ENCODE measurements around the gene ACP1.
"Not testable (repeated sequence)": the region's sequence is repeated elsewhere in the genome, so short reads cannot be mapped to it uniquely, and the experiment has no call there.

The ACP1 gene

DNA sequence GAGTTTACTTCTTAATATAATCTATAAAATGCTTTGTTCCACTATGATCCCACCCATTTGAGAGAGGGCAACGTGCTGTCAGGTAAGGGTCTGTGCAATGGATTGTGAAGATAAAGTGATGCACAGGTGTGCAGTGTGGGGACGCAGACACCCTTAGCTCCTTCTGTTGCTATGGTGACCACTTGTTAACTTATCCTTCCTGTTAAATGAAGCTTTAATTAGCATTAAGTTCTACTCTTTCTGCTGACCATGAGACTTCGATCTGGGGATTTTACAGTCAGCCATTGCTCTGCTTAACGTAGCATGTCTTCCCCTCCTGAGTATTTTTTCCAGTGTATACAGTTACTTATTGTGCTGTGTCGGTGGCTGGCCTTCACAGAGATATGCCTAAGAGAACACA is 46.2 kb downstream of the ACP1 start:
- DNase-seq (ENCODE audit: low read depth), result no peak

DNA sequence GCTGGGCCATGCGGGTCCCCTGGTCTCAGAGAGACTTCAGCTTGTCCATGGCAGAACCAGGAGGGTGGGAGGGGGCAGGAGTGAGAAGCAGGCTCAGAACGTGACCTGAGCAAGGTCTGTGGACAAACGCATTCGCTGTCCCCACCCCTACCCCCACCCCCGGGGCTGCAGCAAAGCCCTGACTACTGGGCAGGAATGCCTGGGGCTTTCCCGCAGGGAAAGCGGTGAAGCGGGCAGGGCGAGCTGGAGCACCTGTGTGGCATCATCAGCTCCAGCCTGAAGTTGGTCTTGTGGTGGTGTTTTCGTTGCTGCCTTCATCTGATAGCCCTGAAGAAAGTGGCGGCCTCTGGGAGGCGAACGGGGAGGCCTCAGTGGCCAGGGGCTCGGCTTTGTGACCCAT is 49.2 kb downstream of the ACP1 start:
- no peak for DNase-seq (ENCODE audit: low read depth)

DNA sequence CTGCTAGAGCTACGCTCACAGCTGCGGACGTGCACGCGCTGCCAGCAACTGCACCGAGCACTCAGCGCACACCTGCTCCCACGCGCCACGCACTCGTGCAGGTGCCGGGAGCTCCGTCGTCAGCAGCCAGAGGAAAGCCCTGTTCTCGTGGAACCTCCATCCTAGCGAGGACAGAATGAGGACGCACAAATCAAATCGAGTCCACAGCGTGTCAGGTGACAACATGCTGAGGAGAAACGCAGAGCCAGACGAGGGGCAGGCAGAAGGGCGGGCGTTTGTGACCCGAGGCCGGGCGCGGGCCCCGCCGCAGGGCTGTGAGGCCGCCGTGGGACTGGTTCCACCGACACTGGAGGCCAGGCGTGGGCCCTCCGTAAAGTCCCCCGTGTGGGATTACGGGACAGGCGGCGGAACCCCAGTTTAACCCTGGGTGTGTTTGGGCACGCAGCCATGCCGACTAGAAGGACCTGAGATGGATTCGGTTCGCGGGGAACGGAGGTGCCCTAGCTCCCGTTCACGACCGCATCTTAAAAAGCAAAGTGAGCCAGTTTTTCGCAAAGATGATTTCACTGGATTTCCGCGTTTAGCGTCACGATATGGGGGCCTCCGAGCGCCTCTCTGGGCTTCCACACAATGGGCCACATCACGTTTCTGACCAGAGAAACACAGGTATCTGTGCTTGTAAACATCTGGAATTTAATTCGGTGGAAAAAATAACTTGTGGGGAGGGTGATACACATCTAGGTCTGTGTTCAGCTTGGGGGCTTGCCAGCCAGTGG is 50.0 kb downstream of the ACP1 start:
- no peak for DNase-seq (ENCODE audit: low read depth)

DNA sequence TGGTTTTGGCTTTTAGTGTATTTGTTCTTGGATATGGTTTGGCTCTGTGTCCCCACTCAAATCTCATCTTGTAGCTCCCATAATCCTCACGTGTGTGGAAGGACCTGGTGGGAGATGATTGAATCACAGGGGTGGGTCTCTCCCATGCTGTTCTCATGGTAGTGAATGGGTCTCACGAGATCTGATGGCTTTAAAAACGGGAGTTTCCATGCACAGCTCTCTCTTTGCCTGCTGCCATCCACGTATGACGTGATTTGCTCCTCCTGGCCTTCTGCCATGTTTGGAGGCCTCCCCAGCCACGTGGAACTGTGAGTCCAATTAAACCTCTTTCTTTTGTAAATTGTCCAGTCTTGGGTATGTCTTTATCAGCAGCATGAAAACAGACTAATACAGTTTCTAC is 51.2 kb downstream of the ACP1 start:
- DNase-seq (ENCODE audit: low read depth), result not testable (repeated sequence)

DNA sequence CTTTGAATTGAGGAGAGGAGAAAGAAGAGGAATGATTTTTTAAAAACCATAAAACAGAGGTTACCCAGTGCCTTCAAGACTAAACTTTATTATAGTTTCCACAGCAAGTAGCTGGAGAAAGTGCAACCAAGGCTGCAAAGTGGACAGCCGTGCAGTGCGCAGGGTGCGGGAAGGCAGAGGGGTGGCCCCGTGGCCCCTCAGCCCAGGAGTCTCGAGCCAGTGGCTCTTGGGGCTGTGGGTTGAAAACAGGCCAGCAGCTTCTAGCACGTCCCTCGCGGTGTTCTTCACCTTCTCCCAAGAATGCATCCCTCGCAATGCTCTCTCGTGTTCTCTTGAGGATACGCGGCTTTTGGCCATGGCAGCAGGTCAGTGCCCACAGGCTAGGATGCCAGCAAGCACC is 51.6 kb downstream of the ACP1 start:
- no peak for DNase-seq (ENCODE audit: low read depth)

DNA sequence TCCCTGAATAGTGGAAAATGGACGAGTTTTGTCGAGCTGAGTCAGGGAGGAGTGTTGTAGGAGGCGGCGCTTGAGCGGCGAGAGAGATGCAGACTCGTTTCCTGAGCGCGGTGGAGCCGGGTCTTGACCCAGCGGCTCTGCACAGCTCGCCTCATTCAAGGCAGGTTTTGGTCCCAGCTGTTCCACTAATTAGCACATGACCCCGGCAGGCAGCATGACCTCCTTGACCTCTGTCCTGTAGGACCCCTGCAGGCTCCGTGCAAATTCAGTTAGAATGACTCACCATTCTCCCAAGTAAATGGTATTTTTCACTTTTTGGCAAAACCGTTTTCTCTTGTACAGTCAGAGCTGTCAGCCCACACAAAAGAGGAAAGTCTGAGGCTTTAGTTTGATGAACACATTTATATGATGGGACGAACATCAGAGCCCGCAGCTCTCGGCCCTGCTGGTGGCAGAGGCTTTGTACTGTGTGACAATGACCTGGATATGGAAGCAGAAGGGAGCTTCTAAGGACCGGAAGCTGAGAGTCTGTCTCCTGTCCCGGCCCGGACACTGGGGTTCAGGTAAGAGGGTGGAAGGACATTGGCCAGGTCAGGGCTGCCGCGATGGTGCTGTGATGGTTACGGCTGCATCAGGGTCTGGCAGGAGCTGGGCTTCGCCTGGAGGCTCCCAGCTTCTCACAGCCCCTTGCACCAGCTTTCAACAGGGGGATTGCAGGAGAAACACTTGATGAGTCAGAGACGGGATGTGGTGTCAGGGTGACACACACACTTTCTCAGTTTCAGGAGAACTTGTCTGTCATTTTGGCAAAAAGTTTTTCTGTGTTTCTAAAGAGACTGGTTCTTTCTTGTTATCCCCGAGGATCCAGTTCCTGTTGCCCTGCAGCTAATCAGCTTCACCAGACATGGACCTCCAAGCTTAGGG is 53.0 kb downstream of the ACP1 start:
- DNase-seq (ENCODE audit: low read depth), result no peak

DNA sequence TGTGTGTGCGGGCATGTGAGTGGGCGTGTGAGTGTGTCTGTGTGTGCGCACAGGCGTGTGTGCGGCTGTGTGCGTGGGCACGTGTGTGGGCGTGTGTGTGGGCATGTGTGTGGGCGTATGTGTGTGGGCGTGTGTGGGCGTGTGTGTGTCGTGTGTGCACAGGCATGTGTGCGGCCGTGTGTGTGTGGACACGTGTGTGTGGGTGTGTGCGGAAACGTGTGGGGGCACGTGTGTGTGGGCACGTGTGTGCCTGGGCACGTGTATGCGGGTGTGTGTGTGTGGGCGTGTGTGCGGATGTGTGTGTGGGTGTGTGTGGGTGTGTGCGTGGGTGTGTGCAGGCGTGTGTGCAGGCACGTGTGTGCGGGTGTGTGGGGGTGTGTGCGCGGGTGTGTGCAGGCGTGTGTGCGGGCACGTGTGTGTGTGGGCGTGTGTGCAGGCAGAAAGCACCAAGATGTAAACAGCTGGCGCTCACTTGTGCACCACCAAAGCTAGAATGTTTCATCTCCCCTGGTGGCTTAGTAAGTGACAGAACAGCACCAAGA is 54.4 kb downstream of the ACP1 start:
- no peak for DNase-seq (ENCODE audit: low read depth)

DNA sequence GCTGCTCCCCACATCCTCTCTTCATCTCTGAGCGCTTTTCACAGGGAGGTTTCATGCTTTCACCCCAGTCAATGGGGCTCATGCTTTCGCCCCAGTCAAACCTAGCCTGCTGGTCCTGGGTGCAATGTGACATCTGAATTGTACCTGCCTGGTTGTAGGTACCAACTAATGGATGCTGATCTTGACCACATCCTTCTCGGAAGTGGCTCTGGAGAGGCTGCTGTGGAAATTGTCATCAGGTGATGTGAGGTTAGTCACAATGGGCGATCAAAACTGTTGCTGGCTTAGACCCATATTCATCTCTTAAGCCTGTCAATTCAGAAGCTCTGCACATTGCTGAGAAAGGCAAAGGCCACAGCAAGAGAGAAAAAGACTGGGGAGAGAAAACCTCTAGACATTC is 55.8 kb downstream of the ACP1 start:
- no peak for DNase-seq (ENCODE audit: low read depth)

DNA sequence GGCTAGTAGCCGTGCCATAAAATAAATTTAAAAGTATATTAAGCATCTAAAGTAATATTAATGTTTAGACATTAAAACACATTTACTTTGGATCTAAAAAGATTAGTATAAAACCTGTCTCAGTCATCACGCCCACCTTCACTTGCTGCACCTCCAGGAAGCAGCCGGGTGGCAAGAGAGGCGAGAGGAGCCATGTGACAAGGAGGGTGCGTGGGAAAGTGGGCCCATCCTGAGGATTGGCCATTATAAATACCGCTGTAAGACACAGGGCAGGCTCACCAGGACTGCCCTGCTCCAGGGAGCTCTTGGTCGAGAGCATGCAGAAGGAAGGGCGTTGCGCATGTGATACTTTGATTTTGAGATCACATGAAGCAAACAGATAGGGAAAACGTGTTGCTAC is 57.6 kb downstream of the ACP1 start:
- no peak for DNase-seq (ENCODE audit: low read depth)

DNA sequence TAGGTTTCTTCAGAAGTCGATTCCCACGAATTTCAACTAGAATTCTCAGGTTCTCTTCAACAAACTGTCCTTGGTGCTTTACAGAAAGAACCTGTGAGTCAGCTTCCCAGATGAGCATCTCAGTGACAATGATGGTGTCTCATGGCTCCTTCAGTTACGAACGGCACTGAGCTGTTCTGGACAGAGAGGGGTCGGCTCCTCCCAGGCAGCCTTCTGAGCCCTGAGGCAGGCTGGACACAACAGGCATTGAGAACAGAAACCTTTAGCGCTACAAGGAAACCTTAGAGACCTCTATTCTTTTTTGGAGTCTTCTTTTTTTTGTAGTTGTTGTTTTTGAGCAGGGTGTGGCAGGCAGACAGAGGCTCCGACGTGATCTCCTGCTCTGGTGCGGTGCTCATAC is 58.3 kb downstream of the ACP1 start:
- DNase-seq (ENCODE audit: low read depth), result no peak
